ENCODE measurements around the gene GJA4.

GRCh38 chr1:34781071-34781843 is 11.5 kb upstream of the GJA4 start, which contains the start of gene GJB3:
- no peak for TF ChIP-seq CTCF (conservative IDR thresholded peaks at IDR 0.05 in 1 of 2, IDR thresholded peaks at IDR 0.05 in 1 of 2; ENCODE audit: low read depth in 1 of 2, low read length in 2 of 2)
- peak; percentile 89 for TF ChIP-seq EZH2 (IDR thresholded peaks at IDR 0.05; ENCODE audit: low read length, missing control alignments)

Data from fibroblast of lung (primary cell).